K562 (cell line): Measurements from ENCODE around the gene TUBG2. TPM values are rescaled to one million over a fixed set of nuclear protein-coding genes. Genes with fewer than 3 reads are reported as not detected.
A peak's percentile ranks its signal among the peaks of the same experiment; 100 is the strongest.

ENCODE experiments used
- ADNP ChIP-seq: fragments of 200-800 bp; sonication (Bioruptor generic); IDR thresholded peaks from 2 replicates; pipeline ENCODE4 v1.6.1; 2016; ENCODE audit warnings: missing genetic modification characterization, missing compliant biosample characterization
- CBFA2T2 ChIP-seq: fragments of 450-650 bp; conservative IDR thresholded peaks from 2 replicates; pipeline ENCODE4 v1.6.1; 2017; ENCODE audit warnings: mild to moderate bottlenecking
- CHD4 ChIP-seq: fragments of 200-600 bp; sonication (generic); IDR thresholded peaks from 3 replicates; pipeline ENCODE4 v1.6.1; 2012; ENCODE audit warnings: low read depth, mild to moderate bottlenecking, mixed read lengths, low read length, inconsistent platforms; ENCODE audit not compliant: insufficient read depth, insufficient replicate concordance, poor library complexity, severe bottlenecking
- FOXA1 ChIP-seq: fragments of 450-650 bp; IDR thresholded peaks from 2 replicates; pipeline ENCODE4 v1.6.1; 2016; ENCODE audit warnings: mild to moderate bottlenecking, borderline replicate concordance
- HCFC1 ChIP-seq: IDR thresholded peaks from 2 replicates; pipeline ENCODE4 v1.6.1; 2012; ENCODE audit warnings: low read depth, low read length, improper control_type of control experiment
- HEY1 ChIP-seq: fragments of 250-450 bp; sonication (Bioruptor Pico); IDR thresholded peaks from 2 replicates; pipeline ENCODE4 v1.5.0; 2020; ENCODE audit warnings: mild to moderate bottlenecking, moderate library complexity, borderline replicate concordance
- HNRNPLL ChIP-seq: fragments of 200-400 bp; formaldehyde crosslinking; IDR thresholded peaks from 2 replicates; pipeline ENCODE4 v1.6.1; 2017; ENCODE audit warnings: low read length, low read depth, mild to moderate bottlenecking; ENCODE audit not compliant: poor library complexity, severe bottlenecking
- KHSRP ChIP-seq: fragments of 450-650 bp; IDR thresholded peaks from 2 replicates; pipeline ENCODE4 v1.6.1; 2017
- MAFK ChIP-seq: IDR thresholded peaks from 2 replicates; pipeline ENCODE4 v1.6.1; 2011; ENCODE audit warnings: low read length, improper control_type of control experiment
- MIER1 ChIP-seq: fragments of 450-650 bp; IDR thresholded peaks from 2 replicates; pipeline ENCODE4 v1.6.1; 2016; ENCODE audit warnings: antibody characterized with exemption, mild to moderate bottlenecking, low read depth
- NR2F6 ChIP-seq: fragments of 450-650 bp; formaldehyde crosslinking; IDR thresholded peaks from 2 replicates; pipeline ENCODE4 v1.4.0; 2020; ENCODE audit warnings: mild to moderate bottlenecking
- ZBED1 ChIP-seq: IDR thresholded peaks from 2 replicates; pipeline ENCODE4 v1.6.1; 2014
- ZKSCAN3 ChIP-seq: fragments of 250-450 bp; sonication (Bioruptor Pico); IDR thresholded peaks from 2 replicates; pipeline ENCODE4 v1.4.0; 2020
- ZNF586 ChIP-seq: fragments of 450-650 bp; formaldehyde crosslinking; conservative IDR thresholded peaks from 2 replicates; pipeline ENCODE4 v1.4.0; 2020; ENCODE audit warnings: mild to moderate bottlenecking, moderate library complexity
- ZNF699 ChIP-seq: fragments of 250-450 bp; sonication (Bioruptor Pico); IDR thresholded peaks from 2 replicates; pipeline ENCODE4 v1.8.0; 2021; ENCODE audit warnings: mild to moderate bottlenecking, moderate library complexity; ENCODE audit not compliant: insufficient replicate concordance
- polyA plus RNA-seq, 8 experiments: library from polyadenylated mRNA; depleted of rRNA in 4 of 8; stranded (reverse) in 5 of 8; unstranded in 3 of 8; fragments of >200 nt; fragmentation: Nextera tagmentation in 2 of 8; fragmentation: Illumina TruSeq in 1 of 8; extraction: Ambion mirVana in 2 of 8; extraction: Trizol in 1 of 8; gene quantifications; 2 replicates each; pipeline versions ENCODE4 v1.2.1 to v1.2.3, GENCODE V29; 2011 to 2014; ENCODE audit warnings: inconsistent platforms in 1 of 8, missing spikeins in 1 of 8
- total RNA-seq, 7 experiments: library from RNA; depleted of rRNA in 6 of 7; stranded (reverse); fragments of >200 nt in 6 of 7; fragmentation: Illumina TruSeq in 2 of 7; extraction: Trizol in 2 of 7; gene quantifications; 2 replicates each; pipeline versions ENCODE4 v1.2.1 to v1.2.3, GENCODE V29; 2011 to 2021; ENCODE audit warnings: low replicate concordance in 1 of 7
- TF ChIP-seq, protein P1 (sequence below): fragments of 450-650 bp; IDR thresholded peaks from 2 replicates; pipeline ENCODE4 v1.6.1; 2016; ENCODE audit warnings: antibody characterized with exemption
- TF ChIP-seq, protein P2 (sequence below): fragments of 250-450 bp; sonication (Bioruptor Pico); IDR thresholded peaks from 2 replicates; pipeline ENCODE4 v1.4.0; 2020; ENCODE audit warnings: mild to moderate bottlenecking, moderate library complexity
- TF ChIP-seq, protein P3 (sequence below), 2 experiments: IDR thresholded peaks; 2 replicates each; pipeline ENCODE4 v1.6.1; 2011; ENCODE audit warnings: borderline replicate concordance in 1 of 2, control low read depth in 1 of 2, low read depth in 1 of 2, low read length in 1 of 2, mild to moderate bottlenecking in 1 of 2, mixed read lengths in 1 of 2, moderate library complexity in 1 of 2; ENCODE audit not compliant: insufficient read depth in 1 of 2, insufficient read length in 1 of 2, poor library complexity in 1 of 2, severe bottlenecking in 1 of 2; ENCODE audit errors: extremely low read depth in 1 of 2
- TF ChIP-seq, protein P4 (sequence below): IDR thresholded peaks from 2 replicates; pipeline ENCODE4 v1.6.1; 2011; ENCODE audit not compliant: insufficient read length; ENCODE audit errors: extremely low read depth
- TF ChIP-seq, protein P5 (sequence below): fragments of 250-450 bp; sonication (Bioruptor Pico); IDR thresholded peaks from 2 replicates; pipeline ENCODE4 v1.8.0; 2022; ENCODE audit warnings: inconsistent platforms
- TF ChIP-seq, protein P6 (sequence below): IDR thresholded peaks from 2 replicates; pipeline ENCODE4 v1.6.1; 2016; ENCODE audit warnings: missing genetic modification characterization, missing compliant biosample characterization

The TUBG2 gene
- total and polyA plus RNA-seq, 9 of the 15 experiments (the other 6 are each of a cell fraction or from before 2014, with no cell fraction given), result 0.09 to 0.80 (median 0.24) TPM; not detected in 2

DNA sequence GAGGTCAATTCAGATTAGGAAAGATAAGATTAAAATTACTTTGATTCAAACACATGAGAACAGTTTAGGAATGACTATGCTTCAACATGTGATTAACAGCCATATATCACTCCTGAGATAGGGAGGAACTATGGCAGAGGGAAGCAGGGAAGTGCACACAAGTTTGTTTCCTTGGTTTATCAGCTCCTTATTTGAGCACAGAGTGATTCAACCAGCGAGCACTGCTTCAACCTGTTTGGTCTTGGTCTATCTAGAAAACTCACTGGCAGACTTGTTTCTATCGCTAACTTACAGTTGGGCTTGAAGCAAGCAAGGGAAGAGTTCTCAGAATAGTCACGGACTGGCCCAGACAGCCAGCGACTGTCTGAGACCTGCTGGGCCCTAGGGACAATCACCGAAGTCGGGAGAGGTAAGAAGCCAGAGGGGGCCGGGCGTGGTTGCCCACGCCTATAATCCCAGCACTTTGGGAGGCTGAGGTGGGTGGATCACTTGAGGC, 26.1 kb upstream of the TUBG2 start (continued):
- TF ChIP-seq, protein P1, sequence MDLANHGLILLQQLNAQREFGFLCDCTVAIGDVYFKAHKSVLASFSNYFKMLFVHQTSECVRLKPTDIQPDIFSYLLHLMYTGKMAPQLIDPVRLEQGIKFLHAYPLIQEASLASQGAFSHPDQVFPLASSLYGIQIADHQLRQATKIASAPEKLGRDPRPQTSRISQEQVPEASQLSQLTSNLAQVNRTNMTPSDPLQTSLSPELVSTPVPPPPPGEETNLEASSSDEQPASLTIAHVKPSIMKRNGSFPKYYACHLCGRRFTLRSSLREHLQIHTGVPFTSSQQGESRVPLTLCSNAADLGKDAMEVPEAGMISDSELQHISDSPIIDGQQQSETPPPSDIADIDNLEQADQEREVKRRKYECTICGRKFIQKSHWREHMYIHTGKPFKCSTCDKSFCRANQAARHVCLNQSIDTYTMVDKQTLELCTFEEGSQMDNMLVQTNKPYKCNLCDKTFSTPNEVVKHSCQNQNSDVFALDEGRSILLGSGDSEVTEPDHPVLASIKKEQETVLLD, result no peak
- TF ChIP-seq MIER1, result no peak
- TF ChIP-seq, protein P2, sequence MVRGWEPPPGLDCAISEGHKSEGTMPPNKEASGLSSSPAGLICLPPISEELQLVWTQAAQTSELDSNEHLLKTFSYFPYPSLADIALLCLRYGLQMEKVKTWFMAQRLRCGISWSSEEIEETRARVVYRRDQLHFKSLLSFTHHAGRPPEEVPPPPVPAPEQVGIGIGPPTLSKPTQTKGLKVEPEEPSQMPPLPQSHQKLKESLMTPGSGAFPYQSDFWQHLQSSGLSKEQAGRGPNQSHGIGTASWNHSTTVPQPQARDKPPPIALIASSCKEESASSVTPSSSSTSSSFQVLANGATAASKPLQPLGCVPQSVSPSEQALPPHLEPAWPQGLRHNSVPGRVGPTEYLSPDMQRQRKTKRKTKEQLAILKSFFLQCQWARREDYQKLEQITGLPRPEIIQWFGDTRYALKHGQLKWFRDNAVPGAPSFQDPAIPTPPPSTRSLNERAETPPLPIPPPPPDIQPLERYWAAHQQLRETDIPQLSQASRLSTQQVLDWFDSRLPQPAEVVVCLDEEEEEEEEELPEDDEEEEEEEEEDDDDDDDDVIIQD, result no peak
- TF ChIP-seq CBFA2T2, result peak; percentile 92
- TF ChIP-seq ZNF699 (CRISPR knock-in tag), result no peak
- TF ChIP-seq KHSRP, result no peak
- TF ChIP-seq HNRNPLL, result no peak
- TF ChIP-seq HCFC1, result no peak
- TF ChIP-seq MAFK, result no peak
- TF ChIP-seq ZNF586 (CRISPR knock-in tag), result no peak
- TF ChIP-seq HEY1, result no peak
- TF ChIP-seq, protein P3, sequence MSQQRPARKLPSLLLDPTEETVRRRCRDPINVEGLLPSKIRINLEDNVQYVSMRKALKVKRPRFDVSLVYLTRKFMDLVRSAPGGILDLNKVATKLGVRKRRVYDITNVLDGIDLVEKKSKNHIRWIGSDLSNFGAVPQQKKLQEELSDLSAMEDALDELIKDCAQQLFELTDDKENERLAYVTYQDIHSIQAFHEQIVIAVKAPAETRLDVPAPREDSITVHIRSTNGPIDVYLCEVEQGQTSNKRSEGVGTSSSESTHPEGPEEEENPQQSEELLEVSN (IDR thresholded peaks at IDR 0.05; ENCODE audit: borderline replicate concordance in 1 of 2, extremely low read depth in 1 of 2, insufficient read depth in 1 of 2, insufficient read length in 1 of 2, low read depth in 1 of 2, low read length in 1 of 2, poor library complexity in 1 of 2, severe bottlenecking in 1 of 2), result no peak
- TF ChIP-seq, protein P4, sequence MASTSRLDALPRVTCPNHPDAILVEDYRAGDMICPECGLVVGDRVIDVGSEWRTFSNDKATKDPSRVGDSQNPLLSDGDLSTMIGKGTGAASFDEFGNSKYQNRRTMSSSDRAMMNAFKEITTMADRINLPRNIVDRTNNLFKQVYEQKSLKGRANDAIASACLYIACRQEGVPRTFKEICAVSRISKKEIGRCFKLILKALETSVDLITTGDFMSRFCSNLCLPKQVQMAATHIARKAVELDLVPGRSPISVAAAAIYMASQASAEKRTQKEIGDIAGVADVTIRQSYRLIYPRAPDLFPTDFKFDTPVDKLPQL, result no peak
- TF ChIP-seq NR2F6 (CRISPR knock-in tag), result no peak
- TF ChIP-seq CHD4, result no peak
- TF ChIP-seq ZBED1, result peak; percentile 91; the same call in 1 of the 2 replicates
- TF ChIP-seq, protein P5, sequence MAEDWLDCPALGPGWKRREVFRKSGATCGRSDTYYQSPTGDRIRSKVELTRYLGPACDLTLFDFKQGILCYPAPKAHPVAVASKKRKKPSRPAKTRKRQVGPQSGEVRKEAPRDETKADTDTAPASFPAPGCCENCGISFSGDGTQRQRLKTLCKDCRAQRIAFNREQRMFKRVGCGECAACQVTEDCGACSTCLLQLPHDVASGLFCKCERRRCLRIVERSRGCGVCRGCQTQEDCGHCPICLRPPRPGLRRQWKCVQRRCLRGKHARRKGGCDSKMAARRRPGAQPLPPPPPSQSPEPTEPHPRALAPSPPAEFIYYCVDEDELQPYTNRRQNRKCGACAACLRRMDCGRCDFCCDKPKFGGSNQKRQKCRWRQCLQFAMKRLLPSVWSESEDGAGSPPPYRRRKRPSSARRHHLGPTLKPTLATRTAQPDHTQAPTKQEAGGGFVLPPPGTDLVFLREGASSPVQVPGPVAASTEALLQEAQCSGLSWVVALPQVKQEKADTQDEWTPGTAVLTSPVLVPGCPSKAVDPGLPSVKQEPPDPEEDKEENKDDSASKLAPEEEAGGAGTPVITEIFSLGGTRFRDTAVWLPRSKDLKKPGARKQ (CRISPR knock-in tag), result no peak
- TF ChIP-seq, protein P6, sequence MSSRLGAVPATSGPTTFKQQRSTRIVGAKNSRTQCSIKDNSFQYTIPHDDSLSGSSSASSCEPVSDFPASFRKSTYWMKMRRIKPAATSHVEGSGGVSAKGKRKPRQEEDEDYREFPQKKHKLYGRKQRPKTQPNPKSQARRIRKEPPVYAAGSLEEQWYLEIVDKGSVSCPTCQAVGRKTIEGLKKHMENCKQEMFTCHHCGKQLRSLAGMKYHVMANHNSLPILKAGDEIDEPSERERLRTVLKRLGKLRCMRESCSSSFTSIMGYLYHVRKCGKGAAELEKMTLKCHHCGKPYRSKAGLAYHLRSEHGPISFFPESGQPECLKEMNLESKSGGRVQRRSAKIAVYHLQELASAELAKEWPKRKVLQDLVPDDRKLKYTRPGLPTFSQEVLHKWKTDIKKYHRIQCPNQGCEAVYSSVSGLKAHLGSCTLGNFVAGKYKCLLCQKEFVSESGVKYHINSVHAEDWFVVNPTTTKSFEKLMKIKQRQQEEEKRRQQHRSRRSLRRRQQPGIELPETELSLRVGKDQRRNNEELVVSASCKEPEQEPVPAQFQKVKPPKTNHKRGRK (tag), result no peak
- no peak for TF ChIP-seq ZKSCAN3 (CRISPR knock-in tag)
- no peak for TF ChIP-seq FOXA1
- peak; percentile 81 for TF ChIP-seq ADNP (tag)
